Trophoblast cell (in vitro differentiated cells and primary cell): ENCODE measurements around the gene FCRL3.

ENCODE experiments used
- DNase-seq, 2 donors: peaks; one replicate each; pipeline ENCODE4 v3.0.0-alpha.2; 2016
- H2AFZ ChIP-seq: 2 replicates; pipeline ENCODE4 v1.6.1; 2013; ENCODE audit warnings: low read length, moderate library complexity, mild to moderate bottlenecking; ENCODE audit not compliant: insufficient read depth, poor library complexity
- H2AK5ac ChIP-seq: 2 replicates; pipeline ENCODE4 v1.6.1; 2013; ENCODE audit warnings: mild to moderate bottlenecking, low read length
- H2BK120ac ChIP-seq: 2 replicates; pipeline ENCODE4 v1.6.1; 2013; ENCODE audit warnings: low read length, mild to moderate bottlenecking, moderate library complexity; ENCODE audit not compliant: insufficient read depth, poor library complexity
- H2BK12ac ChIP-seq: 2 replicates; pipeline ENCODE4 v1.6.1; 2013; ENCODE audit warnings: mild to moderate bottlenecking, low read length, moderate library complexity
- H2BK5ac ChIP-seq: 2 replicates; pipeline ENCODE4 v1.6.1; 2013; ENCODE audit warnings: low read length, low read depth, moderate library complexity, mild to moderate bottlenecking; ENCODE audit not compliant: poor library complexity
- H3K14ac ChIP-seq: 2 replicates; pipeline ENCODE4 v1.6.1; 2013; ENCODE audit warnings: mild to moderate bottlenecking, low read length
- H3K18ac ChIP-seq: 2 replicates; pipeline ENCODE4 v1.6.1; 2013; ENCODE audit warnings: mild to moderate bottlenecking, low read length
- H3K23ac ChIP-seq: 2 replicates; pipeline ENCODE4 v1.6.1; 2013; ENCODE audit warnings: low read length
- H3K27ac ChIP-seq: 2 replicates; pipeline ENCODE4 v1.5.1; 2013; ENCODE audit warnings: low read depth, mild to moderate bottlenecking, inconsistent platforms, low read length, moderate library complexity
- H3K27me3 ChIP-seq: 2 replicates; pipeline ENCODE4 v1.6.1; 2013; ENCODE audit warnings: inconsistent platforms, mild to moderate bottlenecking, low read length, moderate library complexity; ENCODE audit not compliant: insufficient read depth
- H3K36me3 ChIP-seq, 2 experiments: 1 replicate in 1 of 2; 2 replicates in 1 of 2; pipeline ENCODE4 v1.6.1; 2013; ENCODE audit warnings: low read length in 2 of 2, mild to moderate bottlenecking in 2 of 2, moderate library complexity in 1 of 2; ENCODE audit not compliant: insufficient read depth in 2 of 2, control insufficient read depth in 1 of 2
- H3K4ac ChIP-seq: 2 replicates; pipeline ENCODE4 v1.6.1; 2013; ENCODE audit warnings: low read depth, mild to moderate bottlenecking, low read length, moderate library complexity
- H3K4me1 ChIP-seq, 2 experiments: 1 replicate in 1 of 2; 2 replicates in 1 of 2; pipeline ENCODE4 v1.6.1; 2013; ENCODE audit warnings: low read length in 2 of 2, mild to moderate bottlenecking in 2 of 2, moderate library complexity in 1 of 2; ENCODE audit not compliant: insufficient read depth in 2 of 2, control insufficient read depth in 1 of 2
- H3K4me2 ChIP-seq: 2 replicates; pipeline ENCODE4 v1.6.1; 2013; ENCODE audit warnings: inconsistent platforms, mild to moderate bottlenecking, low read length, moderate library complexity
- H3K4me3 ChIP-seq: 2 replicates; pipeline ENCODE4 v1.5.1; 2013; ENCODE audit warnings: mild to moderate bottlenecking, low read depth, low read length, inconsistent platforms
- H3K79me1 ChIP-seq: one replicate; pipeline ENCODE4 v1.6.1; 2013; ENCODE audit warnings: low read length
- H3K79me2 ChIP-seq: 2 replicates; pipeline ENCODE4 v1.6.1; 2013; ENCODE audit warnings: low read length, mild to moderate bottlenecking; ENCODE audit not compliant: control insufficient read depth, insufficient read depth, poor library complexity
- H3K9ac ChIP-seq: 2 replicates; pipeline ENCODE4 v1.6.1; 2013; ENCODE audit warnings: mild to moderate bottlenecking, low read length
- H3K9me3 ChIP-seq: 2 replicates; pipeline ENCODE4 v1.6.1; 2013; ENCODE audit warnings: low read depth, mild to moderate bottlenecking, control low read depth, inconsistent platforms, low read length; ENCODE audit not compliant: insufficient read depth
- H4K12ac ChIP-seq: 2 replicates; pipeline ENCODE4 v1.6.1; 2013; ENCODE audit warnings: low read depth, mild to moderate bottlenecking, low read length, moderate library complexity
- H4K8ac ChIP-seq: 2 replicates; pipeline ENCODE4 v1.6.1; 2013; ENCODE audit warnings: low read depth, mild to moderate bottlenecking, low read length, moderate library complexity
- H4K91ac ChIP-seq: one replicate; pipeline ENCODE4 v1.6.1; 2013; ENCODE audit warnings: low read depth, mild to moderate bottlenecking, low read length, moderate library complexity
- WGBS: extraction: QIAGEN DNeasy Blood & Tissue Kit; methylation state at CpG from one replicate; pipeline ENCODE4 v1.1.7; 2013; ENCODE audit warnings: missing lambda C conversion rate; ENCODE audit not compliant: insufficient read length, insufficient coverage; ENCODE audit errors: extremely low coverage; 5-methylcytosine and 5-hydroxymethylcytosine counted together

FCRL3 gene

DNA sequence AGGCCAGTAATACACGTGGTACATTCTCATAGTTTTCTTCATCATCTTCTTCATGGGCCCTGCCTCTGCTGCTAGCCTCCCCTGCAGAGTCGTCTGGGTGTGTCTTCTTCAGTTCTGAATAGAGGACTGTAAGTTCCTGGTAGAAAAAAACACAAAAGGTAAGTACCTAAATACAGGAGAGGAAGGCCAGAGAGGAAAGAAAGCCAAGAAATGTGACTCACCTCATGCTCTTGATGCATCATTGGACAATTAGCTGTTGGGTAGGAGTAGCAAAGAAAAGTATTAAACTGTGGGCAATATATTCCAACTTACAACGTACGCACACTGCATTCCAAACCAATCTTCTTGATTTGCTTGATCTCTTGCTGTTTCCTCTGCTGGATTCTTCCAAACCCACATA is 21.8 kb downstream of the FCRL3 start:
- DNase-seq: no peak
- Histone ChIP-seq H3K23ac (no peak overlapping the region), H2BK5ac (no peak overlapping the region), H4K12ac (no peak overlapping the region), H4K91ac (no peak overlapping the region), H3K9me3 (peaks cover 7% of the 10 kb centered on the region), H2AK5ac (no peak overlapping the region), H3K18ac (no peak overlapping the region), H3K79me2 (no peaks in the 10 kb centered on the region), H3K79me1 (no peaks in the 10 kb centered on the region), H2BK12ac (no peak overlapping the region), H3K4ac (no peak overlapping the region), H3K27me3 (no peaks in the 10 kb centered on the region), H3K9ac (no peak overlapping the region), H4K8ac (no peak overlapping the region), H2BK120ac (no peak overlapping the region), H3K14ac (no peak overlapping the region), H3K36me3 (no peaks in the 10 kb centered on the region), H3K4me1 (no peaks in the 10 kb centered on the region), H2AFZ (no peak overlapping the region), H3K27ac (no peak overlapping the region), H3K4me3 (no peak overlapping the region), H3K4me2 (no peak overlapping the region)
- no CpG with 5 or more reads among the region's 4 CpGs for WGBS

DNA sequence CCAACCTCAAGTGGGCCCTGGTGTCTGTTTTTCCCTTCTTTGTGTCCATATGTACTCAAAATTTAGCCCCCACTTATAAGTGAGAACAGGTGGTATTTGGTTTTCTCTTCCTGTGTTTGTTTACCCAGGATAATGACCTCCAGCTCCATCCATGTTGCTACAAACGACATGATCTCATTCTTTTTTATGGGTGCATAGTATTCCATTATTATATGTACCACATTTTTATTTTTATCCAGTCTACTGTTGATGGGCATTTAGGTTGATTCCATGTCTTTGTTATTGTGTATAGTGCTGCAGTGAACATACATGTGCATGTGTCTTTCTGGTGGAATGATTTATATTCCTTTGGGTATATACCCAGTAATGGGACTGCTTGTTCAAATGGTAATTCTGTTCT is 27.6 kb downstream of the FCRL3 start:
- Histone ChIP-seq H3K27me3 (no peaks in the 10 kb centered on the region), H3K36me3 (no peaks in the 10 kb centered on the region), H3K9ac (no peak overlapping the region), H4K12ac (no peak overlapping the region), H3K4me2 (no peak overlapping the region), H4K91ac (no peak overlapping the region), H4K8ac (no peak overlapping the region), H2AK5ac (no peak overlapping the region), H3K23ac (no peak overlapping the region), H3K9me3 (peaks cover 7% of the 10 kb centered on the region), H3K4me1 (no peaks in the 10 kb centered on the region), H3K4ac (no peak overlapping the region), H3K4me3 (no peak overlapping the region), H2BK5ac (no peak overlapping the region), H2BK12ac (no peak overlapping the region), H3K79me1 (no peaks in the 10 kb centered on the region), H2BK120ac (no peak overlapping the region), H3K27ac (no peak overlapping the region), H2AFZ (no peak overlapping the region), H3K14ac (no peak overlapping the region), H3K79me2 (no peaks in the 10 kb centered on the region), H3K18ac (no peak overlapping the region)
- DNase-seq: no peak
- no CpG with 5 or more reads among the region's 1 CpG for WGBS

DNA sequence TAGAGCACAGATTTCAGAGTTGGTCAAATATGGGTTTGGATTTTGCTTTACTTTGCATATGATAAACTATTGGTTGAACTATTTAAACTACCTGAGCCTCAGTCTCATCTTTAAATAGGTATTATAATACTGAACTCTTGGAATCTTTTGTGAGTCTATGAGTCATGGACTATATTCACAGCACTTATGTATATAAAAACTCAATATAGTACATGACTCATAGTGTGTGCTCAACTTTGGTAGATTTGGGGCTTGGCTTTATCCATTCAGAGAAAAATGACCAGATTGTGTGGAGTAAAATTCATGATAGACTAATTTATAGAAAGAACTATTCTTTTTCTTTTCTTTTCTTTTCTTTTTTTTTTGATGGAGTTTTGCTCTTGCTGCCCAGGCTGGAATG is 28.7 kb downstream of the FCRL3 start:
- Histone ChIP-seq H3K4me3 (no peak overlapping the region), H3K27ac (no peak overlapping the region), H3K4me1 (no peaks in the 10 kb centered on the region), H3K14ac (no peak overlapping the region), H3K4ac (no peak overlapping the region), H4K91ac (no peak overlapping the region), H4K12ac (no peak overlapping the region), H2BK12ac (no peak overlapping the region), H2AFZ (no peak overlapping the region), H3K27me3 (no peaks in the 10 kb centered on the region), H2BK120ac (no peak overlapping the region), H3K9me3 (peaks cover 6% of the 10 kb centered on the region), H2BK5ac (no peak overlapping the region), H3K9ac (no peak overlapping the region), H4K8ac (no peak overlapping the region), H2AK5ac (no peak overlapping the region), H3K23ac (no peak overlapping the region), H3K36me3 (no peaks in the 10 kb centered on the region), H3K79me1 (no peaks in the 10 kb centered on the region), H3K79me2 (no peaks in the 10 kb centered on the region), H3K4me2 (no peak overlapping the region), H3K18ac (no peak overlapping the region)
- DNase-seq: no peak

DNA sequence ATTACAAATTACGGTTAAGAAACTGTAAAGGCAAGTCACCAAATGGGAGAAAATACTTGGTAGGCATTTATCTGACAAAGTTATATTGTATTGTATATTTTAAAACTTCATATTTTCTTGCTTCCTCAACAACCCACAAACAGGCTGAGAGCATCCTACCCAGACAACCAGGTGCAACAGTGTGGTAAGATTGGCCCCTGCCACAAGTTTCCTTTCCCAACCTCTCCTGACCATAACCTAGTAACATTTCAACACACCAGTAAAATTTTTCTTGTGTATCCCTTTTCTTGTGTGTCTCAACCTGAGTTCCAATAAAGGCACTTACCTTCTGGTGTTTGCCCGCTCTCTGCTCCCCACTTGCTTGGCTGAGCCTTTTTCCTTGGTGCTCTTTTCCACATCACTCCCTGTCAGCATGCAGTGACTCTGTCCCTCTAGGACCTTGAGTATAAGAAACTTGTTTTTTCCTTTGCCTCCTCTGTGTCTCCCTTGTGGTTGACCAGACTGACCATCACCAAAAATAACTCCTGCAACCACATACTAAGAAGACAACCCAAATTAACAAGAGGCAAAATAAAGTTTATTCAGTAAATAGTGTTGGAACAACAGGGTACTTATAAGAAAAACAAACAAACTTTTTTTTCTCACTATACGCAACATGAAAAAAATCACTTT is 40.9 kb downstream of the FCRL3 start:
- Histone ChIP-seq H3K23ac (no peak overlapping the region), H2BK12ac (no peak overlapping the region), H4K91ac (no peak overlapping the region), H3K9ac (no peak overlapping the region), H3K36me3 (no peaks in the 10 kb centered on the region), H3K27ac (no peak overlapping the region), H3K18ac (no peak overlapping the region), H4K8ac (no peak overlapping the region), H3K27me3 (no peaks in the 10 kb centered on the region), H3K4me1 (no peaks in the 10 kb centered on the region), H2AK5ac (no peak overlapping the region), H3K4ac (no peak overlapping the region), H3K9me3 (no peaks in the 10 kb centered on the region), H3K79me1 (no peaks in the 10 kb centered on the region), H2BK5ac (no peak overlapping the region), H2AFZ (no peak overlapping the region), H3K79me2 (no peaks in the 10 kb centered on the region), H3K4me3 (no peak overlapping the region), H2BK120ac (no peak overlapping the region), H4K12ac (no peak overlapping the region), H3K14ac (no peak overlapping the region), H3K4me2 (no peak overlapping the region)
- no CpG with 5 or more reads among the region's 3 CpGs for WGBS
- DNase-seq: no peak
